Measurements from ENCODE around the gene MAGI1.

Gene MAGI1

GRCh38 chr3:65557899-65558564 lies 480.7 kb downstream of the MAGI1 start:
- DNase-seq (ENCODE audit: low spot score) = no peak
- in situ Hi-C loops (cut with MboI; ENCODE audit: low sequenced_read_pairs, unreplicated experiment) = no loop called here
- TF ChIP-seq, protein P1, sequence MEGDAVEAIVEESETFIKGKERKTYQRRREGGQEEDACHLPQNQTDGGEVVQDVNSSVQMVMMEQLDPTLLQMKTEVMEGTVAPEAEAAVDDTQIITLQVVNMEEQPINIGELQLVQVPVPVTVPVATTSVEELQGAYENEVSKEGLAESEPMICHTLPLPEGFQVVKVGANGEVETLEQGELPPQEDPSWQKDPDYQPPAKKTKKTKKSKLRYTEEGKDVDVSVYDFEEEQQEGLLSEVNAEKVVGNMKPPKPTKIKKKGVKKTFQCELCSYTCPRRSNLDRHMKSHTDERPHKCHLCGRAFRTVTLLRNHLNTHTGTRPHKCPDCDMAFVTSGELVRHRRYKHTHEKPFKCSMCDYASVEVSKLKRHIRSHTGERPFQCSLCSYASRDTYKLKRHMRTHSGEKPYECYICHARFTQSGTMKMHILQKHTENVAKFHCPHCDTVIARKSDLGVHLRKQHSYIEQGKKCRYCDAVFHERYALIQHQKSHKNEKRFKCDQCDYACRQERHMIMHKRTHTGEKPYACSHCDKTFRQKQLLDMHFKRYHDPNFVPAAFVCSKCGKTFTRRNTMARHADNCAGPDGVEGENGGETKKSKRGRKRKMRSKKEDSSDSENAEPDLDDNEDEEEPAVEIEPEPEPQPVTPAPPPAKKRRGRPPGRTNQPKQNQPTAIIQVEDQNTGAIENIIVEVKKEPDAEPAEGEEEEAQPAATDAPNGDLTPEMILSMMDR (IDR thresholded peaks at IDR 0.05; ENCODE audit: borderline replicate concordance, control extremely low read depth, extremely low read depth, insufficient read depth, missing control alignments) = no peak

- in situ Hi-C loops (cut with MboI; ENCODE audit: low sequenced_read_pairs, unreplicated experiment) = no loop called here
- no peak for DNase-seq (ENCODE audit: low spot score)
- TF ChIP-seq, protein P1 (IDR thresholded peaks at IDR 0.05; ENCODE audit: borderline replicate concordance, control extremely low read depth, extremely low read depth, insufficient read depth, missing control alignments) = no peak
Measured at GRCh38 chr3:65556934-65557577, 481.7 kb downstream of the MAGI1 start.

DNA sequence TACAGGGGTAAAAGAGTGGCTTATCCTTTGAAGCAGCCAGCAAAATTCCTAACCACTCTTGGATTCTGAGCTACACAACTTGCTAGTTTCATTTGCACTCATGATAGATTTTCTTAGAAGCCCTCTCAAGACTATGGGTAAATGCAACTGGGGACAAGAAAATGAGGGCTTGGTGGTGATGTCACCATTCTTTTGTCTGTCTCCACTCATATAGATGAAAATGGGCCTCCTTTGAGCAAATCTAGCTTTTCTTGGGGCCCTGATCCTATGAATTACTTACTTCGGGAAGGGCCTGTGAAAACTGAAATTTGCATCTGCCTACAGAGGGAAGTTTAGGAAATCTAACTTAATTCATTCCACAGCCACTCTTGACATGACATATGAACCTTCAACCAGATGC lies 486.3 kb downstream of the MAGI1 start:
- TF ChIP-seq, protein P1 (IDR thresholded peaks at IDR 0.05; ENCODE audit: borderline replicate concordance, control extremely low read depth, extremely low read depth, insufficient read depth, missing control alignments) = no peak
- DNase-seq (ENCODE audit: low spot score) = no peak
- in situ Hi-C loops (cut with MboI; ENCODE audit: low sequenced_read_pairs, unreplicated experiment) = no loop called here

GRCh38 chr3:65551945-65552344 lies 486.8 kb downstream of the MAGI1 start:
- TF ChIP-seq, protein P1 (IDR thresholded peaks at IDR 0.05; ENCODE audit: borderline replicate concordance, control extremely low read depth, extremely low read depth, insufficient read depth, missing control alignments) = no peak
- in situ Hi-C loops (cut with MboI; ENCODE audit: low sequenced_read_pairs, unreplicated experiment) = no loop called here
- DNase-seq (ENCODE audit: low spot score) = no peak

DNA sequence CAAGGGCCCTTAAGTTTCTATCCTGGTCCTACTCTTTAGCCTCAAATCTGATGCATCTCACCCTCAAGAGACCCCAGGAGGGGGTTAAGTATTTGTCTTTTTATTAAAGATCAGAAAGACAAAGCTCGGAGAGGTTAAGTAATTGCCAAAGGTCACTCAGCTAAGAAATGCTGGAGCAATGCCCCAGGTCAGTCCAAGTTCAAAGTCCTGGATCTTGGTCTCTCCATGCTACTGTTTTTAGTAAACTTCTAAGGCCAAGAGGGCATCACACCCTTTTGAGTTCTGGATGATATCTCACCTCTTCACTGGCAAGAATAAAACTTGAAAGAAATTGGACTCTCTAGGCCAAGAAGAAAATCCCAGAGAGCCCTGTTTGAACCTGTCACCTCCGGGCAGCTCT lies 488.6 kb downstream of the MAGI1 start:
- no peak for DNase-seq (ENCODE audit: low spot score)
- in situ Hi-C loops (cut with MboI; ENCODE audit: low sequenced_read_pairs, unreplicated experiment) = no loop called here
- TF ChIP-seq, protein P1 (IDR thresholded peaks at IDR 0.05; ENCODE audit: borderline replicate concordance, control extremely low read depth, extremely low read depth, insufficient read depth, missing control alignments) = no peak

DNA sequence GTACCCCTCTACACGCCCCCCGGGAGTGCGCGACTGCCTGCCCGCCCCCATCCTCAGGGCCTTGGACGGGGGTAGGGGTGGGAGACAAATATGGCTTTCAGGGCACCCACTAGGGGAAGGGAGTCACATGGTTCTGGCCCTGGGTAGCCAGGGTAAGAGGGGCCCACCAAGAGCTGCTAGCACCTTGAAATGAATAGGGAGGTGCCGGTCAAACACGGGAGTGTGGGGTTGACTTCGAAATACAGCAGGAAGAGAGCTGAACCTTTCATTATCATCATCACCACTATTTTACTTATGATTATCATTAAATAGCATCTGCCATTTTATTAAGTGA lies 489.1 kb downstream of the MAGI1 start:
- in situ Hi-C loops (cut with MboI; ENCODE audit: low sequenced_read_pairs, unreplicated experiment) = no loop called here
- TF ChIP-seq, protein P1 (IDR thresholded peaks at IDR 0.05; ENCODE audit: borderline replicate concordance, control extremely low read depth, extremely low read depth, insufficient read depth, missing control alignments) = no peak
- no peak for DNase-seq (ENCODE audit: low spot score)

Measured in GM13976 (cell line).